ENCODE measurements around the gene PGPEP1.
"Not testable (repeated sequence)": the region's sequence is repeated elsewhere in the genome, so short reads cannot be mapped to it uniquely, and the experiment has no call there.

Gene PGPEP1

GRCh38 chr19:18368504-18369222, 28.3 kb downstream of the PGPEP1 start:
- no peak for FAIRE-seq

- no peak for FAIRE-seq
Observed at GRCh38 chr19:18373407-18373891, 33.1 kb downstream of the PGPEP1 start.

GRCh38 chr19:18373892-18374629, 33.7 kb downstream of the PGPEP1 start:
- FAIRE-seq, result no peak

- no peak for FAIRE-seq
Observed at GRCh38 chr19:18377026-18377425, 36.6 kb downstream of the PGPEP1 start.

- FAIRE-seq, result no peak
Observed at GRCh38 chr19:18379803-18380747, 39.7 kb downstream of the PGPEP1 start.

GRCh38 chr19:18380843-18381242, 40.4 kb downstream of the PGPEP1 start:
- FAIRE-seq, result no peak

GRCh38 chr19:18383622-18384021, 43.2 kb downstream of the PGPEP1 start:
- FAIRE-seq, result not testable (repeated sequence)

- no peak for FAIRE-seq
Observed at GRCh38 chr19:18384775-18385174, 44.4 kb downstream of the PGPEP1 start.

- no peak for FAIRE-seq
Observed at GRCh38 chr19:18385359-18385674, 44.9 kb downstream of the PGPEP1 start.

GRCh38 chr19:18385675-18386542, 45.5 kb downstream of the PGPEP1 start, which contains the start of gene GDF15:
Gene GDF15, plus strand, starts transcription at chr19:18386158. Its CDS starts 32 bp downstream, at chr19:18386190.
- FAIRE-seq, result no peak

- no peak for FAIRE-seq
Observed at GRCh38 chr19:18386543-18387271, 46.3 kb downstream of the PGPEP1 start.

- FAIRE-seq, result no peak
Observed at GRCh38 chr19:18388100-18388959, 47.9 kb downstream of the PGPEP1 start.

- FAIRE-seq, result no peak
Observed at GRCh38 chr19:18388960-18389725, 48.7 kb downstream of the PGPEP1 start.

- FAIRE-seq, result no peak
Observed at GRCh38 chr19:18389726-18390064, 49.3 kb downstream of the PGPEP1 start.

- no peak for FAIRE-seq
Observed at GRCh38 chr19:18390065-18390907, 49.9 kb downstream of the PGPEP1 start.

GRCh38 chr19:18391509-18392075, 51.2 kb downstream of the PGPEP1 start:
- no peak for FAIRE-seq

GRCh38 chr19:18392417-18392816, 52.0 kb downstream of the PGPEP1 start:
- FAIRE-seq, result no peak

GRCh38 chr19:18392926-18393325, 52.5 kb downstream of the PGPEP1 start:
- no peak for FAIRE-seq

Measured in islet of Langerhans (tissue), 1 donor.